ENCODE measurements around the gene PTPRN2.

The PTPRN2 gene

DNA sequence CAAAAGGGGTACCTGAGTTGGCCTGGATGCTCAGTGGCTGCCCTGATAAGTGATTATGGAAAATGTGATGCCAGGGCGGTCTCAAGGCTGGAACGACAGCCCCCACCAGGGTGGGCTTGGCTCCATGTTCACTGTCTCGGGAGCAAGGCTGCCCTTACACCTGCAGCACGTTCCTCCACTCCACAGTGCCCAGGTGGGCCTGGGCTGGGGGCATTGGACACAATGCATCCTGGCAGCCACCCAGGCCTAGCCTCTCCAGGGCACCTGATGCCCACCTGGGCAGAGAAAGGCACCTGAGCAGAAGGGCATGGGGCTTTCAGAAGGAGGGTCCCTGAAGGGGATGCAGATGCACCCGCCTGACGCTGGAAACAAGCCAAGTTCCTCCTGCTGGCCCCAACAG, 702.5 kb downstream of the PTPRN2 start:
- TF ChIP-seq, protein P1, sequence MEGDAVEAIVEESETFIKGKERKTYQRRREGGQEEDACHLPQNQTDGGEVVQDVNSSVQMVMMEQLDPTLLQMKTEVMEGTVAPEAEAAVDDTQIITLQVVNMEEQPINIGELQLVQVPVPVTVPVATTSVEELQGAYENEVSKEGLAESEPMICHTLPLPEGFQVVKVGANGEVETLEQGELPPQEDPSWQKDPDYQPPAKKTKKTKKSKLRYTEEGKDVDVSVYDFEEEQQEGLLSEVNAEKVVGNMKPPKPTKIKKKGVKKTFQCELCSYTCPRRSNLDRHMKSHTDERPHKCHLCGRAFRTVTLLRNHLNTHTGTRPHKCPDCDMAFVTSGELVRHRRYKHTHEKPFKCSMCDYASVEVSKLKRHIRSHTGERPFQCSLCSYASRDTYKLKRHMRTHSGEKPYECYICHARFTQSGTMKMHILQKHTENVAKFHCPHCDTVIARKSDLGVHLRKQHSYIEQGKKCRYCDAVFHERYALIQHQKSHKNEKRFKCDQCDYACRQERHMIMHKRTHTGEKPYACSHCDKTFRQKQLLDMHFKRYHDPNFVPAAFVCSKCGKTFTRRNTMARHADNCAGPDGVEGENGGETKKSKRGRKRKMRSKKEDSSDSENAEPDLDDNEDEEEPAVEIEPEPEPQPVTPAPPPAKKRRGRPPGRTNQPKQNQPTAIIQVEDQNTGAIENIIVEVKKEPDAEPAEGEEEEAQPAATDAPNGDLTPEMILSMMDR (IDR thresholded peaks at IDR 0.05; ENCODE audit: low read depth, low read length, missing control alignments): no peak
- H3K4me3 ChIP-seq (ENCODE audit: low read depth, low read length): no peak overlapping the region
- DNase-seq (ENCODE audit: low read depth): no peak

DNA sequence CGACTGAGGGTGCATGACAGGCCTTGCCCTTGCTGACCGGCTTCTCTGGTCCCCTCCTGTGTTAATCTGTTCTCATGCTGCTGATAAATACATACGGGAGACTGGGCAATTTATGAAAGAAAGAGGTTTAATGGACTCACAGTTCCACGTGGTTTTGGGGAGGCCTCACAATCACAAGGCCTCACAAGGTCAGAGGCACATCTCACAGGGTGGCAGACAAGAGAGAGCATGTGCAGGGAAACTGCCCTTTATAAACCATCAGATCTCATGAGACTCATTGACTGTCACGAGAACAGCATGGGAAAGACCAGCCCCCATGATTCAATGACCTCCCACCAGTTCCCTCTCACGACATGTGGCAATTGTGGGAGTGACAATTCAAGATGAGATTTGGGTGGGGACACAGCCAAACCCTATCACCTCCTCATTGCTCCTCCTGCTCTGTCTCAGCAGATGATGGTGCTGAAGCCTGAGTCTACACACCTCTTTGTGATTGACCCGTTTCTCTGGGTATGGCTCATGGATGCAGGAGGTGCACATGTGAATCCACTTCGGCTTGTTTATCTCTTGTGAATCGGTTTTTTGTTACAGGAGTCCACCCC, 703.1 kb downstream of the PTPRN2 start:
- DNase-seq (ENCODE audit: low read depth): no peak
- TF ChIP-seq, protein P1 (IDR thresholded peaks at IDR 0.05; ENCODE audit: low read depth, low read length, missing control alignments): no peak
- no peak overlapping the region for H3K4me3 ChIP-seq (ENCODE audit: low read depth, low read length)

DNA sequence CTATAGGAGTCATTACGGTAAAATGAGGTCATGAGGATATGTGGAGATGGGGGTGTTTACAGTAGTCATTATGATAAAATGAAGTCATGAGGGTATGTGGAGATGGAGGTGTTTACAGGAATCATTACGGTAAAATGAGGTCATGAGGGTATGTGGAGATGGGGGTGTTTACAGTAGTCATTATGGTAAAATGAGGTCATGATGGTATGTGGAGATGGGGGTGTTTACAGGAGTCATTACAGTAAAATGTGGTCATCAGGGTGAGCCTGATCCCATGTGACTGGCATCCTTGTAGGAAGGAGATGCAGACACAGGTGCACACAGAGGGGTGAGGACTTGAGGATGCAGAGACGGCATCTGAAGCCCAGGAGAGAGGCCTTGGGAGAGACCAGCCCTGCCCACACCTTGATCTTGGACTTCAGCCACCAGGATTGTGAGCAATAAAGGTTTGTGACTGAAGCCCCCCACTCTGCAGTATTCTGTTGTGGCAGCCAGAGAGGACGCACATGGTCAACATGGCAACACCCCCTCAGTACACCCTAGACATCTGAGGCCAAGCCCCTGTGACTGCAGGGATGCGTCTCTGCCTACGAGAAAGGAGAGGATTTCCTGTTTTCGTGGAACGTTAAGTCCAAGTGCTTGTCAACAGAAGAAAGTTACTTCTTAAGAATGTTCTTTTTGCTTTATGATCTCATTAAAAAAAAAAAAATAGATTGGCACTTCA, 706.4 kb downstream of the PTPRN2 start:
- TF ChIP-seq, protein P1 (IDR thresholded peaks at IDR 0.05; ENCODE audit: low read depth, low read length, missing control alignments): no peak
- no peak overlapping the region for H3K4me3 ChIP-seq (ENCODE audit: low read depth, low read length)
- no peak for DNase-seq (ENCODE audit: low read depth)

DNA sequence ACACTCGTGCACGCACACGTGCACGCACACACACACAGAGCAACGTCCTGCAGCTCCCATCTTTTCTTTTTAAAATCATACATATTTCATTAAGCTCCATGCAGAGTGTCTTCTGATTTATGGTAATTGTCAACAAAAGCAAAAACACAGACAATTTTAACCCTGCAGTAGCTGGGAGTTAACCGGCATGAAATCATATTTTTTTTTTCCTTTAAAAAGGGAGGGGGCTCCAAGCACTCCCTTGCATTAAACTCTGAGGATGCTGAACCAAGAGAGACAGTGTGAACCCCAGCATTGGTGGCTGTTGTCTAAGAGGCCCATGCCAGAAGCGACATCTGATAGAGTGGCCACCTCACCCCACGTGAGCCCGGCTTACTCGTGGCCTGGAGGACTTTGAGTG, 708.2 kb downstream of the PTPRN2 start:
- H3K4me3 ChIP-seq (ENCODE audit: low read depth, low read length): no peak overlapping the region
- DNase-seq (ENCODE audit: low read depth): no peak
- TF ChIP-seq, protein P1 (IDR thresholded peaks at IDR 0.05; ENCODE audit: low read depth, low read length, missing control alignments): no peak

DNA sequence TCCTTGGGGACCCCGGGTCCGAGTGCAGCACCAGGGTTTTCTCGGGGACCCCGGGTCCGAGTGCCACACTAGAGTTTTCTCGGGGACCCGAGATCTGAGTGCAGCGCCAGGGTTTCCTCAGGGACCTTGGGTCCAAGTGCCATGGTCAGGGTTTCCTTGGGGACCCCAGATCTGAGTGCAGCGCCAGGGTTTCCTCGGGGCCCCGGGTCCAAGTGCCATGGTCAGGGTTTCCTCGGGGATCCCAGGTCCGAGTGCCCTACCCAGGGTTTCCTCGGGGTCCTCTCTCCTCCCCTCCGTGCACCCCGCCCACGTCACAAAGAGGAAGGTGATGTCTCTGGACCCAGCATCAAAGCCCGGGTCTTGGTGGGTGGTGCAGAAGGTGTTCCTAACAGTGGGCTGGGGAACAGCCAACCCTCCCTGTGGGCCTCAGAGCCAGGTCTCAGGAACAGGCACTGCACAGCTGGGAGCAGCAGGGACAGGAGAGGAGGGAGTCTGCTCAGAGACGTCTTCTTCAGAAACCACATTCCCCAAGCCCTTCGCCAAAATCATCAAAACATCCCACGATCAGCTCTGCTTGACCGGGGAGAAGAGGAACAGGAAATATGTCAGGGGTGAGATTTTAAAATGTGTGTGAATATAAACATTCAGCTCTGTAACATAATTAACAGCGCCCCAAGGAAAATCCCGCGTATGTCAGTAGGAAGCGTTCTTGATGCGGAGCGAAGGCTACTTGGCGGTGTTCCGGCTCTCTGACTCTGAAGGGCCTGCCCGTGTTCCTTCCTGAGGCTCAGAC, 710.1 kb downstream of the PTPRN2 start:
- DNase-seq (ENCODE audit: low read depth): no peak
- H3K4me3 ChIP-seq (ENCODE audit: low read depth, low read length): no peak overlapping the region
- TF ChIP-seq, protein P1 (IDR thresholded peaks at IDR 0.05; ENCODE audit: low read depth, low read length, missing control alignments): no peak

DNA sequence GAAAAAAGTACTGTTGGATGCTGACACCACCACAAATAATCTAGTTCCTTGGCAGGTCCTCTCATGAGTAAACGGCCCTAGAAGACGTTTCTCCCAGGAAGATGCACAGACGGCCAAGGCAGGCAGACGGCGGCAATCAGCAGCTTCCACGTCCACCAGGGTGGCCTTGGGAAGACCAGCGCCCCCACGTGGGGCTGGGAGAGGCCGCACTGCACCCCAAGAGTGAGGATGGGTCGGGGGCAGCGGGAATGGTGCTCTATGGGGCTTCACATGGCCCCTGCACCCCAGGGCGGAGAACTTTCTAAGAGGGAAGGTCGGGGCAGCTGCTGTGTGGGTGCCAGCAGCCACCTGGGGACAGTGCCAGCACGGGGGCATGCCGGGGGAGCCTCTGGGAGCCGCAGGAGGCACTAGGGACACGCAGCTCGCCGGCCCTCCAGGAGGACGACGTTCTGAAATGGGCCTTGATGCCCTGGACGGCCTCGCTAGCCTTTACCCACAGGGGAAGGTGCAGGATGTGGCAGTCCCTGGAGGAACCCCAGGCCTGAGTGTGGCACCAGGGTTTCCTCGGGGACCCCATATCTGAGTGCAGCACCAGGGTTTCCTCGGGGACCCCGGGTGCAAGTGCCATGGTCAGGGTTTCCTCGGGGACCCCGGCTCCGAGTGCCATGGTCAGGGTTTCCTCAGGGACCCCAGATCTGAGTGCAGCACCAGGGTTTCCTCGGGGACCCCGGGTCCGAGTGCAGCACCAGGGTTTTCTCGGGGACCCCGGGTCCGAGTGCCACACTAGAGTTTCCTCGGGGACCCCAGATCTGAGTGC, 710.9 kb downstream of the PTPRN2 start:
- TF ChIP-seq, protein P1 (IDR thresholded peaks at IDR 0.05; ENCODE audit: low read depth, low read length, missing control alignments): no peak
- DNase-seq (ENCODE audit: low read depth): no peak
- H3K4me3 ChIP-seq (ENCODE audit: low read depth, low read length): no peak overlapping the region
